Natural killer cell (primary cell): Measurements from ENCODE around the gene TERC. TPM values are rescaled to one million over a fixed set of nuclear protein-coding genes. Genes with fewer than 3 reads are reported as not detected.

Experiments used
- ATAC-seq, 3 donors: fragments of 150-1000 bp in 2 of 3; fragments of 200-7000 bp in 1 of 3; cut with Tn5 transposase; 1 replicate in 1 of 3; 2 replicates in 2 of 3; pipeline ENCODE4 v1.10.0; 2021; ENCODE audit warnings: mild to moderate bottlenecking in 2 of 3, moderate library complexity in 2 of 3
- DNase-seq, 2 donors: peaks; one replicate each; pipeline versions ENCODE4 v3.0.0 to v3.0.0-alpha.2; 2013 to 2021; ENCODE audit warnings: mixed read lengths in 1 of 2
- H3K27ac ChIP-seq: one replicate; pipeline ENCODE4 v1.5.1; 2013; ENCODE audit warnings: mild to moderate bottlenecking, low read length
- H3K27me3 ChIP-seq: one replicate; pipeline ENCODE4 v1.6.1; 2013; ENCODE audit warnings: low read length; ENCODE audit not compliant: control insufficient read depth, insufficient read depth
- H3K36me3 ChIP-seq: one replicate; pipeline ENCODE4 v1.6.1; 2013; ENCODE audit warnings: low read length; ENCODE audit not compliant: control insufficient read depth, insufficient read depth
- H3K4me1 ChIP-seq: one replicate; pipeline ENCODE4 v1.6.1; 2013; ENCODE audit warnings: low read length; ENCODE audit not compliant: control insufficient read depth, insufficient read depth
- H3K4me3 ChIP-seq: one replicate; pipeline ENCODE4 v1.5.1; 2013; ENCODE audit warnings: low read length
- H3K9me3 ChIP-seq: one replicate; pipeline ENCODE4 v1.6.1; 2013; ENCODE audit warnings: low read length; ENCODE audit not compliant: control insufficient read depth, insufficient read depth
- H3K27ac Mint-ChIP-seq, 2 donors: one replicate each; pipeline ENCODE4 v1.8.0; 2022; ENCODE audit warnings: mild to moderate bottlenecking in 2 of 2, mixed read lengths in 2 of 2, moderate library complexity in 1 of 2
- H3K27me3 Mint-ChIP-seq, 2 donors: one replicate each; pipeline ENCODE4 v1.8.0; 2022; ENCODE audit warnings: low read depth in 2 of 2, mixed read lengths in 2 of 2
- H3K36me3 Mint-ChIP-seq: one replicate; pipeline ENCODE4 v1.8.0; 2022; ENCODE audit warnings: mixed read lengths
- H3K4me1 Mint-ChIP-seq, 2 donors: one replicate each; pipeline ENCODE4 v1.8.0; 2022; ENCODE audit warnings: mixed read lengths in 2 of 2
- H3K4me3 Mint-ChIP-seq: one replicate; pipeline ENCODE4 v1.8.0; 2022; ENCODE audit warnings: mild to moderate bottlenecking, moderate library complexity, mixed read lengths
- H3K9me3 Mint-ChIP-seq, 2 donors: one replicate each; pipeline ENCODE4 v1.8.0; 2022; ENCODE audit warnings: mixed read lengths in 2 of 2
- WGBS: methylation state at CpG from one replicate; pipeline ENCODE4 v1.1.7; 2013; ENCODE audit warnings: missing lambda C conversion rate; ENCODE audit not compliant: insufficient coverage; 5-methylcytosine and 5-hydroxymethylcytosine counted together
- intact Hi-C: fragments of 100-400 bp; cut with micrococcal nuclease; formaldehyde crosslinking; loops from one replicate; pipeline ENCODE4 v1.14.2; 2022
- total RNA-seq, 4 donors: library from RNA; stranded (reverse); fragments of 120-200 nt in 1 of 4; gene quantifications; one replicate each; pipeline versions ENCODE4 v1.2.3 to v1.2.4, GENCODE V29; 2013 to 2022
- TF ChIP-seq, protein P1 (sequence below): fragments of 200-600 bp; IDR thresholded peaks from one replicate; pipeline ENCODE4 v1.8.0; 2022; ENCODE audit warnings: antibody characterized with exemption

Gene TERC
- total RNA-seq, 3 donors from 2014 or later (not counting 1 experiment from before 2014, with no cell fraction given): 0.92 to 2.7 (median 1.3) TPM

DNA sequence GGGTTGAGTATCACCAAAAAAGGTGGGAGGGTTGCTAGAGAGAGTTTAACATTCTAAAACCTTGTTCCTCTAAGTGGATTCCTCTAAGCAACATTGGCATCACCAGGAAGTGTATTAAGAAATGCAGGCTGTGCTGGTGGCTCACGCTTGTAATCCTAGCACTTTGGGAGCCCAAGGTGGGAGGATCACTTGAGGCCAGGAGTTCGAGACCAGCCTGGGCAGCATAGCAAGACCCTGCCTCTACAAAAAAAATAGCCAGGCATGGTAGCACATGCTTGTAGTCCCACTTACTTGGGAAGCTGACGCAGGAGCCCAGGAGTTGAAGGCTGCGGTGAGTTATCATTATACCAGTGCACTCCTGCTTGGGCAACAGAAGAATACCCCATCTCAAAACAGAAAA is 13.0 kb upstream of the TERC start:
- Mint-ChIP-seq H3K4me3 (no peak overlapping the region), H3K9me3 (no peaks in the 10 kb centered on the region), H3K4me1 (peaks cover 61 to 62% of the 10 kb centered on the region in 2 donors), H3K36me3 (peaks cover 20% of the 10 kb centered on the region), H3K27ac (no peak overlapping the region), H3K27me3 (no peaks in the 10 kb centered on the region)
- no peak for ATAC-seq
- H3K4me1 ChIP-seq: peaks cover 6% of the 10 kb centered on the region
- no peak overlapping the region for H3K4me3 ChIP-seq
- H3K27me3 ChIP-seq: no peaks in the 10 kb centered on the region
- H3K36me3 ChIP-seq: peaks cover 74% of the 10 kb centered on the region
- intact Hi-C loops: no loop called here
- H3K9me3 ChIP-seq: no peaks in the 10 kb centered on the region
- no peak overlapping the region for H3K27ac ChIP-seq
- TF ChIP-seq, protein P1, sequence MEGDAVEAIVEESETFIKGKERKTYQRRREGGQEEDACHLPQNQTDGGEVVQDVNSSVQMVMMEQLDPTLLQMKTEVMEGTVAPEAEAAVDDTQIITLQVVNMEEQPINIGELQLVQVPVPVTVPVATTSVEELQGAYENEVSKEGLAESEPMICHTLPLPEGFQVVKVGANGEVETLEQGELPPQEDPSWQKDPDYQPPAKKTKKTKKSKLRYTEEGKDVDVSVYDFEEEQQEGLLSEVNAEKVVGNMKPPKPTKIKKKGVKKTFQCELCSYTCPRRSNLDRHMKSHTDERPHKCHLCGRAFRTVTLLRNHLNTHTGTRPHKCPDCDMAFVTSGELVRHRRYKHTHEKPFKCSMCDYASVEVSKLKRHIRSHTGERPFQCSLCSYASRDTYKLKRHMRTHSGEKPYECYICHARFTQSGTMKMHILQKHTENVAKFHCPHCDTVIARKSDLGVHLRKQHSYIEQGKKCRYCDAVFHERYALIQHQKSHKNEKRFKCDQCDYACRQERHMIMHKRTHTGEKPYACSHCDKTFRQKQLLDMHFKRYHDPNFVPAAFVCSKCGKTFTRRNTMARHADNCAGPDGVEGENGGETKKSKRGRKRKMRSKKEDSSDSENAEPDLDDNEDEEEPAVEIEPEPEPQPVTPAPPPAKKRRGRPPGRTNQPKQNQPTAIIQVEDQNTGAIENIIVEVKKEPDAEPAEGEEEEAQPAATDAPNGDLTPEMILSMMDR: no peak
- DNase-seq: no peak
- WGBS: 88% methylated on average over 4 of the region's 4 CpGs

DNA sequence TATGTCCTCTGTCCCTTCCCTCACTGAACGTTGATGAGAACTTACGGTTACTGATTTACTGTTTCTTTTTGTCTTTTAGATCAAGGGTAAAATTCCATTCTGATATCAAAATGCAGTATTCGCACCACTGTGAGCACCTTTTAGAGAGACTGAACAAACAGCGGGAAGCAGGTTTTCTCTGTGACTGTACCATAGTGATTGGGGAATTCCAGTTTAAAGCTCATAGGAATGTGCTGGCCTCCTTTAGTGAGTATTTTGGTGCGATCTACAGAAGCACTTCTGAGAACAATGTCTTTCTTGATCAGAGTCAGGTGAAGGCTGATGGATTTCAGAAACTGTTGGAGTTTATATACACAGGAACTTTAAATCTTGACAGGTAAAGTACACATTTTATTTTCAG is 9.3 kb upstream of the TERC start:
- Histone ChIP-seq H3K27me3 (no peaks in the 10 kb centered on the region), H3K4me3 (no peak overlapping the region), H3K27ac (peak overlapping the region; percentile 100), H3K36me3 (peaks cover 41% of the 10 kb centered on the region), H3K9me3 (no peaks in the 10 kb centered on the region), H3K4me1 (no peaks in the 10 kb centered on the region)
- TF ChIP-seq, protein P1: no peak
- ATAC-seq (no peak), DNase-seq (peak in 1 of 2 donors; percentile 20)
- WGBS: 67% methylated on average over 5 of the region's 5 CpGs
- H3K9me3 Mint-ChIP-seq: no peaks in the 10 kb centered on the region
- no peaks in the 10 kb centered on the region for H3K27me3 Mint-ChIP-seq
- peaks cover 57 to 58% of the 10 kb centered on the region in 2 donors for H3K4me1 Mint-ChIP-seq
- intact Hi-C loops: loop anchor here (5.0 kb wide), 2 partner anchors 38 to 1093 kb away; partner anchors contain the start of genes LRRC34 and LRRIQ4
- peak overlapping the region; percentile 99 for H3K4me3 Mint-ChIP-seq
- peaks cover 7% of the 10 kb centered on the region for H3K36me3 Mint-ChIP-seq
- peak overlapping the region; percentile 100 for H3K27ac Mint-ChIP-seq

DNA sequence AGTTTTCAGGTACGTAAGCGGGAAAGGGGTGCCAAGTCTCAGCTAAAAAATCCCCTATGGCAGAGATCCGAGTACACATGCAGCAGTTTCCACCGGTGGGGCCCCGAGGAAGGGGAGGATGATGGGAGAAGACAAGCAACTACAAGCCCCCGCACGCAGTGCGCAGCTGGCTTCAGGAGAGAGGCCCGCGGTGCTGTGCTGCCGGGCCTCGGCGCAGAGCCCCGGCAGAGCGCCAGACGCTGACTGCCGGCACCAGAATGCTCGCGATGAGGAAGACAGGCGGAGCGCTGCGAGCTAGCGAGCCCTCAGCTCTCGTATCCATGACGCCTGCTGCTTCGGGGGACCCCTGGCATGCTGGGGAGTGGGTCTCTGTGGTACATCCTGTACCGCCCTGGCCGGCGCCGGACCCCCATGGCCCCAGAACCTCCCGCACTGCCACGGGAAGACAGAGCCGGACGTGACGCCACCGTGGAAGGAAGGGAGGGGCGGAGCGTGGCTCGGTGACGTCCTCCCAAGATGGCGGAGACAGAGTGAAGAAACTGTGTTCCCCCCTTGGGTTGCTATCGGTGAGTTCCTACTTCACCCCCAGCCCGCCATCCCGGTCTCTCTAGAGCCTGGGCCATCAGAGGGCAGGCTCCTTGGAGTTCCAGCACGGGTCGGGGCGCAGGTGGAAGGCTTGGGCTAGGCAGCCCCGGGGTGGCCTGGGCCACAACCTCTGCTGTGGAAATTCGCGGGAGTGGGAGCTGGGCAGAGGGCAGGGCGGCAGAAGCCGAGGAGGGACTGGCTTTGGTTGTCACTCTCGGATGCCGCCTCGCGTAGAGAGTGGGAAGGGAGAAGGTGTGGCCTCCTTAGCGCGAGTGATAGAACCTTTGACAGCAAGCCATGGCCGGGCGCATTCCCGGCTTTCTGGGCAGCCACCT is 8.3 kb upstream of the TERC start, which contains the start of gene MYNN:
MYNN (plus strand) TSS at position 500 of the 920 bp plus-strand sequence. CDS start 900 bp downstream, outside the sequence.
- Mint-ChIP-seq H3K4me1 (peaks cover 51 to 53% of the 10 kb centered on the region in 2 donors), H3K4me3 (peak within 1 kb of the TSS; percentile 99), H3K27ac (peak within 1 kb of the TSS; percentile 100), H3K27me3 (no peaks in the 10 kb centered on the region), H3K9me3 (no peaks in the 10 kb centered on the region), H3K36me3 (no peaks in the 10 kb centered on the region)
- peak; percentile 93 to 97 for DNase-seq
- Histone ChIP-seq H3K27me3 (no peaks in the 10 kb centered on the region), H3K4me1 (no peaks in the 10 kb centered on the region), H3K27ac (peak within 1 kb of the TSS; percentile 100), H3K4me3 (peak within 1 kb of the TSS; percentile 99), H3K36me3 (peaks cover 33% of the 10 kb centered on the region), H3K9me3 (no peaks in the 10 kb centered on the region)
- intact Hi-C loops: loop anchor here (1.0 to 5.0 kb wide), 4 partner anchors 8 to 1094 kb away; partner anchors contain the start of genes LRRC34, LRRIQ4, SKIL and TERC
- TF ChIP-seq, protein P1: no peak
- WGBS: under 1% methylated on average over 61 of the region's 61 CpGs
- peak; percentile 81 to 95 (median 87) for ATAC-seq
